Coronary artery (tissue), 2 donors: ENCODE measurements around the gene KIAA0040.

Experiments used
- DNase-seq: peaks from one replicate; pipeline ENCODE4 v3.0.0-alpha.2; 2017; ENCODE audit warnings: low spot score
- H3K27ac ChIP-seq, 2 donors: fragments of 200-600 bp; sonication (generic); one replicate each; pipeline ENCODE4 v1.5.1; 2016 to 2019
- H3K4me3 ChIP-seq: fragments of 200-600 bp; sonication (generic); 2 replicates; pipeline ENCODE4 v1.5.1; 2016; ENCODE audit warnings: mild to moderate bottlenecking, moderate library complexity
- TF ChIP-seq, protein P1 (sequence below): fragments of 200-600 bp; sonication (generic); IDR thresholded peaks from one replicate; pipeline ENCODE4 v1.5.1; 2019; ENCODE audit warnings: antibody characterized with exemption

KIAA0040 gene

DNA sequence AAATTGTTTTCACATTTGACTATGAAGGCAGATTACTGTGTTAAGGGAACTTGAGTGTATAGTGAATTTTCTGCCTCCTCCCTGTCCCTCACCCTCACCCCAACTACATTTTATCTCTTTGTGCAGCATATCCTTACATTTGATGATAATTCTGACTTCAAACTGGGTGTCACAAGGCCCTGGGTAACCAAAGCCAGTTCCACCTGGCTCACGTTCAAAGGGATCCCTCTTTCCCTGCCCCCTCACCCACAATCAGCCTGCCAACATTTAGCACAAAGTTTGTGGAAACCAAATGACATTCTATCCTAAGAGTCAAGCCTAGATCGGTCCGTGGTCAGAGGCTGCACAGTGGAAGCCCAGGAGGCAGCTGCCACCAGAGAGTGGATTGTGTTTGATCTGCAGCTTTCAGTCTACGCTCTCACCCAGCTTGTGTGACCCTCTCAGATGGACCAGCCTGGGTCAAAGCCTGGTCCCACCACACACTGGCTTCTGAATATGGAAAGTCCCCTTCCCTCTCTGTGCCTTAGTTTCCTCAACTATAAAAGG, 10.3 kb downstream of the KIAA0040 start:
- Histone ChIP-seq H3K27ac (no peak overlapping the region), H3K4me3 (no peak overlapping the region)
- no peak for DNase-seq
- TF ChIP-seq, protein P1, sequence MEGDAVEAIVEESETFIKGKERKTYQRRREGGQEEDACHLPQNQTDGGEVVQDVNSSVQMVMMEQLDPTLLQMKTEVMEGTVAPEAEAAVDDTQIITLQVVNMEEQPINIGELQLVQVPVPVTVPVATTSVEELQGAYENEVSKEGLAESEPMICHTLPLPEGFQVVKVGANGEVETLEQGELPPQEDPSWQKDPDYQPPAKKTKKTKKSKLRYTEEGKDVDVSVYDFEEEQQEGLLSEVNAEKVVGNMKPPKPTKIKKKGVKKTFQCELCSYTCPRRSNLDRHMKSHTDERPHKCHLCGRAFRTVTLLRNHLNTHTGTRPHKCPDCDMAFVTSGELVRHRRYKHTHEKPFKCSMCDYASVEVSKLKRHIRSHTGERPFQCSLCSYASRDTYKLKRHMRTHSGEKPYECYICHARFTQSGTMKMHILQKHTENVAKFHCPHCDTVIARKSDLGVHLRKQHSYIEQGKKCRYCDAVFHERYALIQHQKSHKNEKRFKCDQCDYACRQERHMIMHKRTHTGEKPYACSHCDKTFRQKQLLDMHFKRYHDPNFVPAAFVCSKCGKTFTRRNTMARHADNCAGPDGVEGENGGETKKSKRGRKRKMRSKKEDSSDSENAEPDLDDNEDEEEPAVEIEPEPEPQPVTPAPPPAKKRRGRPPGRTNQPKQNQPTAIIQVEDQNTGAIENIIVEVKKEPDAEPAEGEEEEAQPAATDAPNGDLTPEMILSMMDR, result no peak

DNA sequence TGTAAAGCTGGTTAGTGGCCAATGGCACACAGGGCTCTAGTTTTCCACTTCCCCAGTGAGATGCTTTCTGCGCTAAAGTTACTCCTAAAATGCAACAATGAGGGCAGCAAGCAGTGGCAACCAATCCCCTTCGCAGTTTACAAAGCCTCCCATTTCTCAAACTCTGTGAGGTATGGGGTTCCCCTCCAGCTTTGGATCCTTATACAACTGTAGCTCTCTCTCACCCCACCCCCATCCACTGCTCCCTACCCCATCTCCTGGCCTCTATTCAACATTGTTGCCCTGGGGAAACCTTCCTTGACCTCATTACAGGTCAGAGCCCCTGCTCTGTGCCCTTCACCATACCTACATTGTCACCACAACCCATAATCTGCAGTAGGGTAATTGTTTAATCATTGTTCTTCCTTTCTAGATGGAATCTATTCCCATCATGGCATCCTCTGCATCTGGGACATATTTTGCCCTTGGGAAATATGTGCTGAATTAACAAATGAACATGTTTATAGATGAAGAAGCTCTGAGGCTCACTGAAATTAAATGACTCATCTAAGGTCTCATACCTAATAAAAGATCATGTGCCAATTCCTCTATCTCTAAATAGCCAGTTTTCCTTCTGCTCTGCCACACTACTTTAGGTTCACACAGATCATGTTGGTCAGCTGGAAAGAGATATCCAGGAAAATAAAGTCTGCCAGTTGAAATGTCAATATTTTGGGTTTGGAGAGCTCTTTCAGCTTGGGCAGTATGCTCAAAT, 12.6 kb downstream of the KIAA0040 start:
- Histone ChIP-seq H3K4me3 (no peak overlapping the region), H3K27ac (no peak overlapping the region)
- no peak for DNase-seq
- TF ChIP-seq, protein P1, result no peak

- Histone ChIP-seq H3K27ac (no peak overlapping the region), H3K4me3 (no peak overlapping the region)
- no peak for DNase-seq
- TF ChIP-seq, protein P1, result no peak
Observed at GRCh38 chr1:175178456-175178855, 14.1 kb downstream of the KIAA0040 start.

DNA sequence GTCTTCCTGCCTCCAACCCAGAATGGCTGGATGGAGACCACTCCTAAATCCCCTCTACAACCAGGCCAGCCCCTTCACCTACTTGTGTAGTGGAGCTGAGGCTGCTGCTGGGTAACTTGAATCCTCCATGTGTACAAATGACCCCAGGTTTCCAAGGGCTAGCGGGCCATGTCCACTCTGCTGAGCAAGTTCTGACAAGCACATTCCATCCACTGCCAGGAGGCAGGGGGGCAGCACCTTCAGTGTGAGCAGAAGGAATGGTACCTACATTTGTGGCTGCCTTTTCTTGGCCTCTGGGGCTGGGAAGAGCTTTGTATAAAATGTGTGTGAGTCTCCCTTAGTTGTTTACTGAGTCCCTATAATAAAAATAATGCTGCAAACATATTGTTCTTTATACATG, 14.5 kb downstream of the KIAA0040 start:
- no peak overlapping the region for H3K4me3 ChIP-seq
- H3K27ac ChIP-seq, result no peak overlapping the region
- TF ChIP-seq, protein P1, result no peak
- no peak for DNase-seq

DNA sequence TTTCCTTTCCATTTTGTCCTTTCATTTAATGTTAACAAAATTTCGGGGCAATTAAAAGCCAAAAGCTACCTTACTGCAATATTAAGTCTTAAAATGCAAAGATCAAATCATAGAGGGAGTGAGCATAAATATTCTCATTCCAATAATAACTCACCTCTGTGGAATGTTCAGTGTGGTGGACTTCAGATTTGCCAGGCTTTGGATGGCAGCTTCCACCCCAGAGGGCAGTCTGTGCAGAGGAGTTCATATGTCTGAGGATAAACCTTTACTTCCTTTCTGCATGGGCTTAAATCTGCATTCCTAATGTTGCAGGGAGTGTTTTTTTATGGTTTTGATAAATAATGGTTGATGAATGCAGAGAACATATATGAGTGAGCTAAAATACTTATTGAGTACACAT, 16.3 kb downstream of the KIAA0040 start:
- H3K4me3 ChIP-seq, result no peak overlapping the region
- no peak overlapping the region for H3K27ac ChIP-seq
- TF ChIP-seq, protein P1, result no peak
- DNase-seq, result no peak

- Histone ChIP-seq H3K4me3 (no peak overlapping the region), H3K27ac (no peak overlapping the region)
- TF ChIP-seq, protein P1, result no peak
- no peak for DNase-seq
Observed at GRCh38 chr1:175174309-175175102, 18.1 kb downstream of the KIAA0040 start.
